Measurements from ENCODE around the gene SDK1.

Gene SDK1

GRCh38 chr7:3294432-3295100, 6.5 kb upstream of the SDK1 start:
- DNase-seq = no peak

GRCh38 chr7:3297105-3297819, 3.8 kb upstream of the SDK1 start:
- no peak for DNase-seq

- DNase-seq = peak; percentile 32
Observed at GRCh38 chr7:3300221-3300650, 816 bp upstream of the SDK1 start.

- no peak for DNase-seq
Observed at GRCh38 chr7:3301449-3301731, 338 bp downstream of the SDK1 start.

- peak; percentile 59 for DNase-seq
Observed at GRCh38 chr7:3301831-3302618, 973 bp downstream of the SDK1 start.

- DNase-seq = no peak
Observed at GRCh38 chr7:3302681-3303320, 1.7 kb downstream of the SDK1 start.

GRCh38 chr7:3304131-3304530, 3.1 kb downstream of the SDK1 start:
- DNase-seq = no peak

- DNase-seq = no peak
Observed at GRCh38 chr7:3307435-3307834, 6.4 kb downstream of the SDK1 start.

- DNase-seq = peak; percentile 75
Observed at GRCh38 chr7:3309140-3309539, 8.1 kb downstream of the SDK1 start.

GRCh38 chr7:3309956-3310355, 8.9 kb downstream of the SDK1 start:
- DNase-seq = no peak

GRCh38 chr7:3310884-3311283, 9.8 kb downstream of the SDK1 start:
- no peak for DNase-seq

GRCh38 chr7:3312583-3312982, 11.5 kb downstream of the SDK1 start:
- no peak for DNase-seq

- no peak for DNase-seq
Observed at GRCh38 chr7:3318874-3319273, 17.8 kb downstream of the SDK1 start.

- DNase-seq = no peak
Observed at GRCh38 chr7:3321206-3321605, 20.2 kb downstream of the SDK1 start.

- DNase-seq = no peak
Observed at GRCh38 chr7:3321745-3322144, 20.7 kb downstream of the SDK1 start.

- no peak for DNase-seq
Observed at GRCh38 chr7:3326246-3326645, 25.2 kb downstream of the SDK1 start.

- no peak for DNase-seq
Observed at GRCh38 chr7:3327099-3327498, 26.0 kb downstream of the SDK1 start.

GRCh38 chr7:3327655-3328054, 26.6 kb downstream of the SDK1 start:
- no peak for DNase-seq

GRCh38 chr7:3332308-3332707, 31.3 kb downstream of the SDK1 start:
- no peak for DNase-seq

GRCh38 chr7:3333861-3334260, 32.8 kb downstream of the SDK1 start:
- DNase-seq = no peak

- DNase-seq = no peak
Observed at GRCh38 chr7:3336042-3336665, 35.1 kb downstream of the SDK1 start.

- no peak for DNase-seq
Observed at GRCh38 chr7:3338161-3338560, 37.1 kb downstream of the SDK1 start.
